ENCODE results near the gene TMEM169. TPM values are rescaled to one million over a fixed set of nuclear protein-coding genes. Genes with fewer than 3 reads are reported as not detected.

The TMEM169 gene, protein sequence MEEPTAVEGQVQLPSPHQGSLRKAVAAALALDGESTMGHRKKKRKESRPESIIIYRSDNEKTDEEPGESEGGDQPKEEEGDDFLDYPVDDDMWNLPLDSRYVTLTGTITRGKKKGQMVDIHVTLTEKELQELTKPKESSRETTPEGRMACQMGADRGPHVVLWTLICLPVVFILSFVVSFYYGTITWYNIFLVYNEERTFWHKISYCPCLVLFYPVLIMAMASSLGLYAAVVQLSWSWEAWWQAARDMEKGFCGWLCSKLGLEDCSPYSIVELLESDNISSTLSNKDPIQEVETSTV
- under 1 TPM; 0.15 to 0.21 TPM for total RNA-seq

DNA sequence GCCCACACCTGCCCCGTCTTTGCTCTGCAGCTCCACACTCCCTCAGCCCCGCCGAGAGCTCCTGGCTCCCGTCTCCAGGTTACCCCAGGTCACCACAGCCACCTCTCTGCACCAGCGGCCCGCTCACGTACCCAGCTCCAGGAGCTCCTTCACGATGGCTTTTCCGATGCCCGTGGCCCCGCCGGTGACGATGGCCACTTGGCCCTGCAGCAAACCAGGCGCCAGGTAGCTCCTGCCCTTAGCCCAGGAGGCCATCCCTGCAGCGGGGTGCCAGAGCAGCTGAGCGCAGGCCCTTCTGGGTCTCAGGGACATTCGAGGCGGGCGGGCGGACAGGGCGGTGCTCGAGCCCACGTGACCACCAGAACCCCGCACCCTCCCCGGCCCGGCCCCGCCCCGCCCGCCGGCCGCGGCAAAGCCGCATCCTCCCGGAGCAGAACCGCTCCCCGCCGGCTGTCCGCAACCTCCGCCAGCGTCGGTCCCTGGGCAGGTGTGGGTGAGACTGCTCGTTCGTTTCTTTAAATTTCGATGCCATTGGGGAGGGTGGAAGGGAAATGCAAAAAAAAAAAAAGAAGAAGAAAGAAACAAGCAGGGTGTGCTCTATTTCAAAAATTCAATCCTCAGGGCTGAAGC lies at the start of gene TMEM169, which contains the start of gene PECR:
TMEM169 (plus strand) TSS at position 433 of the 630 bp plus-strand sequence. CDS start 14,045 bp downstream, outside the sequence.
PECR (minus strand) TSS at position 323 of the 630 bp plus-strand sequence; CDS start at position 255, 68 bp downstream.
- Histone ChIP-seq H3K27ac (no peak within 1 kb of the TSS), H3K27me3 (no peaks in the 10 kb centered on the region), H3K36me3 (no peaks in the 10 kb centered on the region), H3K9me3 (no peaks in the 10 kb centered on the region), H3K4me3 (peak within 1 kb of the TSS; percentile 76), H3K9ac (ENCODE audit: low read depth in 2 of 2, low read length in 2 of 2) (peak within 1 kb of the TSS; percentile 80 to 85), H3K4me1 (peaks cover 3% of the 10 kb centered on the region)
- peak; percentile 92 for DNase-seq
- no peak for TF ChIP-seq CTCF (IDR thresholded peaks at IDR 0.05)
- intact Hi-C loops (cut with DNase I) = loop anchor here (2.0 kb wide), 1 partner anchor 25 kb away; no protein-coding TSS in a partner anchor

DNA sequence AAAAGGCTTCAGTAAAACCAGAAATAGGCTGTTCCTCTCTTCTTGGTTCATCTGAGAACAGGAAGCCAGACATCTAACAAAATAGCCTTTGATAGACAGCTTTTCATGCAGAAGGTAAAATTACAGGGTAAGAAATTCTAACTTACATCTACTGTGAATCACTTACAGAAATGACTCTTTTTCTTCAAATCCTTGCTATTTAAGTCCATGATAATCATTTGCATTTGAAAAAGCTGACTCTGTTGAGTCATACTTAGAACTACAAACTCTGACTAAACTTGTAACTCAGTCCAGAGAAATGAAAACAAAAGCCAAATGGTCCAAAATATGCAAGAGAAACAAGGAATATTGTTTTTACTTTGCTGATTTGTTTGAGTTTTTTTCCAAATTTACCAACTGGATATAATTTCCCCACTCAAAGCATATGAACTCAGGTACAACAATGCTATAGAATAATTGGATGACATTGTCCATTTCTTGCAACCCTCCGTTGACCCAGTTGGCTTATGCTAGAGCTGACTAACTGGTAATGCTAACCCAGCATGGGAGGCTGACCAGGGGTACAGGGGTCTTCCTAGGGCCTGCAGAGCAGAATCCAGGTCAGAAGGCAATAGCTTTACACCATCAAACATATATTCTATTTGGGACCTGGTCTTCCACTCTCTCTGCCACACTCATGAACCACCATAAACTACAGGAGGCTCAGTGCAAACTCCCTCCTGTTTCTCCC lies 49.6 kb upstream of the TMEM169 start:
- H3K27me3 ChIP-seq = no peaks in the 10 kb centered on the region
- intact Hi-C loops (cut with DNase I) = loop anchor here (5.0 kb wide), 1 partner anchor 80 kb away; no protein-coding TSS in a partner anchor
- no peak overlapping the region for H3K27ac ChIP-seq
- no peak for DNase-seq
- no peak overlapping the region for H3K4me3 ChIP-seq
- no peaks in the 10 kb centered on the region for H3K4me1 ChIP-seq
- H3K9ac ChIP-seq (ENCODE audit: low read depth in 2 of 2, low read length in 2 of 2) = no peak overlapping the region
- no peaks in the 10 kb centered on the region for H3K9me3 ChIP-seq
- no peak for TF ChIP-seq CTCF (IDR thresholded peaks at IDR 0.05)
- no peaks in the 10 kb centered on the region for H3K36me3 ChIP-seq

- H3K9ac ChIP-seq (ENCODE audit: low read depth in 2 of 2, low read length in 2 of 2) = no peak overlapping the region
- no peak overlapping the region for H3K27ac ChIP-seq
- H3K36me3 ChIP-seq = no peaks in the 10 kb centered on the region
- H3K27me3 ChIP-seq = no peaks in the 10 kb centered on the region
- H3K4me3 ChIP-seq = no peak overlapping the region
- H3K4me1 ChIP-seq = no peaks in the 10 kb centered on the region
- H3K9me3 ChIP-seq = no peaks in the 10 kb centered on the region
- TF ChIP-seq CTCF (IDR thresholded peaks at IDR 0.05) = no peak
- no peak for DNase-seq
- intact Hi-C loops (cut with DNase I) = loop anchor here (5.0 kb wide), 1 partner anchor 79 kb away; no protein-coding TSS in a partner anchor
Observed at GRCh38 chr2:216033403-216033802, 48.3 kb upstream of the TMEM169 start.

DNA sequence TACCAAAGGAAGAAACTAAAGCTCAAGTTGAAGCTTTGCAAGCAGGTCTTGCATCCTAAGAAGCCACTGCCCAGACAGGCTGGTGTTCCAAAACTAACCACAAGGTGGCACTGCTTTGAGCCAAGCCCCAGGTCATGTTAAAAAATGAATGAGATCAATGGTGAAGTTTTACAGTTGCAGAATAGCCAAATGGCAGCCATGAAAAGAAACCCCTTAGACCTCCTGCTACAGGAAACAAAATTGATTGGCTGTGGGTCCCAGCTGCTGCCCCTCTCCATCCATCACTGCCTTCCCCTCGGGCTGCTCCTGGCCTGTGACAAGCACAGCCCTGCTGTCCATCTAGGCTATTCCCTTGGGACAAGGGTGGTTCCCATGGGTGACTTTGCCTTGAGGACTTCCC lies 47.7 kb upstream of the TMEM169 start:
- no peak overlapping the region for H3K27ac ChIP-seq
- H3K4me3 ChIP-seq = no peak overlapping the region
- H3K36me3 ChIP-seq = no peaks in the 10 kb centered on the region
- no peaks in the 10 kb centered on the region for H3K9me3 ChIP-seq
- peak; percentile 77 for DNase-seq
- H3K9ac ChIP-seq (ENCODE audit: low read depth in 2 of 2, low read length in 2 of 2) = no peak overlapping the region
- intact Hi-C loops (cut with DNase I) = loop anchor here (5.0 kb wide), 1 partner anchor 78 kb away; no protein-coding TSS in a partner anchor
- TF ChIP-seq CTCF (IDR thresholded peaks at IDR 0.05) = peak; percentile 81
- no peaks in the 10 kb centered on the region for H3K4me1 ChIP-seq
- no peaks in the 10 kb centered on the region for H3K27me3 ChIP-seq

GRCh38 chr2:216039918-216040317 lies 41.8 kb upstream of the TMEM169 start:
- H3K27me3 ChIP-seq = no peaks in the 10 kb centered on the region
- no peaks in the 10 kb centered on the region for H3K36me3 ChIP-seq
- no peak overlapping the region for H3K27ac ChIP-seq
- no peaks in the 10 kb centered on the region for H3K4me1 ChIP-seq
- intact Hi-C loops (cut with DNase I) = no loop called here
- H3K9me3 ChIP-seq = no peaks in the 10 kb centered on the region
- H3K4me3 ChIP-seq = no peak overlapping the region
- H3K9ac ChIP-seq (ENCODE audit: low read depth in 2 of 2, low read length in 2 of 2) = no peak overlapping the region
- TF ChIP-seq CTCF (IDR thresholded peaks at IDR 0.05) = no peak
- DNase-seq = no peak

Data from colonic mucosa (tissue), 4 donors.